Caco-2 (cell line): Measurements from ENCODE around the gene ACP2. TPM values are rescaled to one million over a fixed set of nuclear protein-coding genes. Genes with fewer than 3 reads are reported as not detected.

ENCODE experiments used
- BruUV-seq: library from RNA; stranded (reverse); fragments of 400-500 nt; replicated peaks from 2 replicates; lab custom pipeline; 2021; lab: Mats Ljungman, UMichigan
- CTCF ChIA-PET: fragments of 300-600 bp; sonication (Branson Sonifier 250); formaldehyde crosslinking; loops from one replicate; lab custom pipeline; 2022; ENCODE audit warnings: antibody characterized with exemption; lab: Charles Lee
- POLR2A ChIA-PET: fragments of 300-600 bp; sonication (Branson Sonifier 250); formaldehyde crosslinking; loops from one replicate; lab custom pipeline; 2022; ENCODE audit warnings: antibody characterized with exemption; lab: Charles Lee
- DNase-seq, 2 experiments: peaks; one replicate each; pipeline versions ENCODE4 v3.0.0 to v3.0.0-alpha.2; 2020 to 2022
- H3K27me3 ChIP-seq: replicated peaks from 2 replicates; pipeline ENCODE4 v1.6.0; 2011; ENCODE audit warnings: low read length; ENCODE audit not compliant: control insufficient read depth, insufficient read depth
- H3K36me3 ChIP-seq: 2 replicates; pipeline ENCODE4 v1.5.1; 2011; ENCODE audit warnings: low read length; ENCODE audit not compliant: control insufficient read depth, insufficient read depth
- H3K4me1 ChIP-seq: fragments of 250-450 bp; sonication (Bioruptor Pico); 2 replicates; pipeline ENCODE4 v1.5.1; 2020; ENCODE audit warnings: mild to moderate bottlenecking
- H3K4me3 ChIP-seq: 2 replicates; pipeline ENCODE4 v1.5.1; 2011; ENCODE audit warnings: low read depth, mild to moderate bottlenecking, control low read depth, low read length
- H3K9me3 ChIP-seq: fragments of 250-450 bp; sonication (Bioruptor Pico); 2 replicates; pipeline ENCODE4 v1.5.1; 2020; ENCODE audit warnings: mild to moderate bottlenecking, moderate library complexity
- H3K27ac Mint-ChIP-seq: one replicate; pipeline ENCODE4 v1.8.0; 2022; ENCODE audit warnings: mixed read lengths; ENCODE audit not compliant: unreplicated experiment
- H3K27me3 Mint-ChIP-seq: one replicate; pipeline ENCODE4 v1.8.0; 2022; ENCODE audit warnings: mixed read lengths; ENCODE audit not compliant: insufficient read depth, unreplicated experiment
- H3K36me3 Mint-ChIP-seq: one replicate; pipeline ENCODE4 v1.8.0; 2022; ENCODE audit warnings: mild to moderate bottlenecking, mixed read lengths; ENCODE audit not compliant: insufficient read depth, unreplicated experiment
- H3K4me1 Mint-ChIP-seq: one replicate; pipeline ENCODE4 v1.8.0; 2022; ENCODE audit warnings: low read depth, mixed read lengths; ENCODE audit not compliant: unreplicated experiment
- H3K4me3 Mint-ChIP-seq: one replicate; pipeline ENCODE4 v1.8.0; 2022; ENCODE audit warnings: mild to moderate bottlenecking, moderate library complexity, mixed read lengths; ENCODE audit not compliant: unreplicated experiment
- H3K9me3 Mint-ChIP-seq: one replicate; pipeline ENCODE4 v1.8.0; 2022; ENCODE audit warnings: mixed read lengths; ENCODE audit not compliant: unreplicated experiment
- CTCF ChIP-seq, 2 experiments: fragments of 200-600 bp in 1 of 2; IDR thresholded peaks; 1 replicate in 1 of 2; 2 replicates in 1 of 2; pipeline versions ENCODE4 v1.5.1 to v1.8.0; 2011 to 2022; ENCODE audit warnings: antibody characterized with exemption in 1 of 2, control low read depth in 1 of 2, inconsistent platforms in 1 of 2, low read depth in 1 of 2, low read length in 1 of 2, mild to moderate bottlenecking in 1 of 2, moderate library complexity in 1 of 2; ENCODE audit not compliant: insufficient read depth in 1 of 2, severe bottlenecking in 1 of 2, unreplicated experiment in 1 of 2
- intact Hi-C: fragments of 100-400 bp; cut with micrococcal nuclease; formaldehyde crosslinking; loops from one replicate; pipeline ENCODE4 v1.10.0; 2022; ENCODE audit not compliant: unreplicated experiment
- total RNA-seq: library from RNA; stranded (reverse); gene quantifications from 2 replicates; pipeline ENCODE4 v1.2.3, GENCODE V29; 2022

Gene ACP2
- total RNA-seq, 1 experiment from 2014 or later, result 44.7 TPM

- Mint-ChIP-seq H3K9me3 (no peaks in the 10 kb centered on the region), H3K36me3 (peaks cover 45% of the 10 kb centered on the region), H3K27ac (no peak overlapping the region), H3K4me1 (no peaks in the 10 kb centered on the region), H3K27me3 (no peaks in the 10 kb centered on the region), H3K4me3 (no peak overlapping the region)
- Histone ChIP-seq H3K36me3 (0 out of 2 replicates have a peak, but pooled peaks cover 5% of the 10 kb centered on the region), H3K27me3 (no peaks in the 10 kb centered on the region), H3K4me3 (no peak overlapping the region), H3K9me3 (no peaks in the 10 kb centered on the region), H3K4me1 (peaks cover 4% of the 10 kb centered on the region; the same call in 1 of the 2 replicates)
- DNase-seq, result no peak
- CTCF ChIA-PET, result no interaction called here
- BruUV-seq, result no TSS peak
- POLR2A ChIA-PET, result no interaction called here
- intact Hi-C loops, result no loop called here
- TF ChIP-seq CTCF (IDR thresholded peaks at IDR 0.05; ENCODE audit: insufficient read depth in 1 of 2, low read depth in 1 of 2, low read length in 1 of 2, severe bottlenecking in 1 of 2, unreplicated experiment in 1 of 2), result no peak
These were observed 3.9 kb downstream of the ACP2 start for GRCh38 chr11:47244448-47245350.

DNA sequence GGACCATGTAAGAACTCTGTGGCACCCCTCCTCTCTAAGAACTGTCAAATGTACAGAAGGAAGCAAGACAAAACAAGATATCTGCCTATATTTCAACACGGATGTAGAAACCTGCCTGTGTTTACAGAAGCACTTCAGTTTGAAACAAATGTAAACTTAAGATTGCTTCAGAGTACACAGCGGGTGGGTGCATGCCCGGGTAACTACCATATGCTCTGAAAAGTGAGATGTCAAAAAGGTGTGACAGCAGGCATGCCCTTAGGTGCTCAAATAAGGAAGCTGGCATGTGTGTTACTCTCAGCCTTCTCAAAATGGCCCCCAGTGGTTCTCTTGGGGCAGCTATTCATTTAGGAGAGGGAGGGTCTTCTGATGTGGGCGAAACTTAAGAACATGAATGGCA, 5.2 kb downstream of the ACP2 start:
- Histone ChIP-seq H3K36me3 (0 out of 2 replicates have a peak, but pooled peaks cover 5% of the 10 kb centered on the region), H3K4me3 (no peak overlapping the region), H3K27me3 (no peaks in the 10 kb centered on the region), H3K4me1 (peaks cover 4% of the 10 kb centered on the region; the same call in 1 of the 2 replicates), H3K9me3 (no peaks in the 10 kb centered on the region)
- no peak overlapping the region for H3K4me3 Mint-ChIP-seq
- ChIA-PET POLR2A (no interaction called here), CTCF (no interaction called here)
- no peaks in the 10 kb centered on the region for H3K9me3 Mint-ChIP-seq
- peaks cover 45% of the 10 kb centered on the region for H3K36me3 Mint-ChIP-seq
- DNase-seq, result no peak
- no TSS peak for BruUV-seq
- intact Hi-C loops, result no loop called here
- H3K4me1 Mint-ChIP-seq, result no peaks in the 10 kb centered on the region
- no peak for TF ChIP-seq CTCF (IDR thresholded peaks at IDR 0.05; ENCODE audit: insufficient read depth in 1 of 2, low read depth in 1 of 2, low read length in 1 of 2, severe bottlenecking in 1 of 2, unreplicated experiment in 1 of 2)
- no peaks in the 10 kb centered on the region for H3K27me3 Mint-ChIP-seq
- H3K27ac Mint-ChIP-seq, result no peak overlapping the region

GRCh38 chr11:47242596-47243192, 5.9 kb downstream of the ACP2 start:
- ChIA-PET POLR2A (interaction anchor here (1.3 kb wide), 1 partner anchor 10 kb away, joined by 4 read pairs; no protein-coding TSS in a partner anchor), CTCF (interaction anchor here (0.5 kb wide), 1 partner anchor 211 kb away, joined by 5 read pairs; no protein-coding TSS in a partner anchor)
- Histone ChIP-seq H3K27me3 (no peaks in the 10 kb centered on the region), H3K4me3 (no peak overlapping the region), H3K4me1 (peaks cover 2% of the 10 kb centered on the region; the same call in 1 of the 2 replicates), H3K36me3 (0 out of 2 replicates have a peak, but pooled peaks cover 5% of the 10 kb centered on the region), H3K9me3 (no peaks in the 10 kb centered on the region)
- no peaks in the 10 kb centered on the region for H3K27me3 Mint-ChIP-seq
- no peak overlapping the region for H3K27ac Mint-ChIP-seq
- H3K4me1 Mint-ChIP-seq, result no peaks in the 10 kb centered on the region
- peaks cover 52% of the 10 kb centered on the region for H3K36me3 Mint-ChIP-seq
- no peak for DNase-seq
- intact Hi-C loops, result no loop called here
- no TSS peak for BruUV-seq
- H3K4me3 Mint-ChIP-seq, result no peak overlapping the region
- no peak for TF ChIP-seq CTCF (IDR thresholded peaks at IDR 0.05; ENCODE audit: insufficient read depth in 1 of 2, low read depth in 1 of 2, low read length in 1 of 2, severe bottlenecking in 1 of 2, unreplicated experiment in 1 of 2)
- H3K9me3 Mint-ChIP-seq, result no peaks in the 10 kb centered on the region
